IMR-90 (cell line): ENCODE measurements around the gene CAV2. TPM values are rescaled to one million over a fixed set of nuclear protein-coding genes. Genes with fewer than 3 reads are reported as not detected.

ENCODE experiments used
- ATAC-seq: fragments of 200-7000 bp; cut with Tn5 transposase; 2 replicates; pipeline ENCODE4 v1.9.1; 2020; ENCODE audit warnings: low read depth, mild to moderate bottlenecking, moderate library complexity
- BruUV-seq: library from RNA; stranded (reverse); fragments of 400-500 nt; replicated peaks from 2 replicates; lab custom pipeline; 2021; lab: Mats Ljungman, UMichigan
- CTCF ChIA-PET: fragments of 300-600 bp; formaldehyde crosslinking; extraction: SDS; loops from one replicate; lab custom pipeline; 2021; ENCODE audit warnings: antibody characterized with exemption; lab: Yijun Ruan, JAX
- POLR2A ChIA-PET: fragments of 300-600 bp; sonication (Branson Sonifier 250); formaldehyde crosslinking; loops from one replicate; lab custom pipeline; 2022; ENCODE audit warnings: antibody characterized with exemption; ENCODE audit not compliant: unreplicated experiment; lab: Charles Lee
- DNase-seq: peaks from one replicate; pipeline ENCODE4 v3.0.0; 2013
- H2AFZ ChIP-seq: replicated peaks from 2 replicates; pipeline ENCODE3; 2013; ENCODE audit warnings: low read length, mild to moderate bottlenecking; ENCODE audit not compliant: poor library complexity
- H2AK5ac ChIP-seq: 2 replicates; pipeline ENCODE4 v1.6.1; 2013; ENCODE audit warnings: low read depth, low read length, inconsistent platforms
- H2AK9ac ChIP-seq: replicated peaks from 2 replicates; pipeline ENCODE3; 2013; ENCODE audit warnings: mild to moderate bottlenecking, low read depth, low read length, moderate library complexity; ENCODE audit not compliant: poor library complexity
- H2BK120ac ChIP-seq: 2 replicates; pipeline ENCODE4 v1.6.1; 2013; ENCODE audit warnings: low read depth, low read length, inconsistent platforms
- H2BK15ac ChIP-seq: 3 replicates; pipeline ENCODE4 v1.6.1; 2013; ENCODE audit warnings: low read depth, low read length, inconsistent platforms
- H2BK20ac ChIP-seq: 2 replicates; pipeline ENCODE4 v1.6.1; 2013; ENCODE audit warnings: low read depth, mild to moderate bottlenecking, inconsistent platforms, low read length, moderate library complexity
- H2BK5ac ChIP-seq: 2 replicates; pipeline ENCODE4 v1.6.1; 2013; ENCODE audit warnings: mild to moderate bottlenecking, low read depth, low read length, inconsistent platforms; ENCODE audit not compliant: poor library complexity, severe bottlenecking
- H3K14ac ChIP-seq: replicated peaks from 2 replicates; pipeline ENCODE4 v1.6.1; 2013; ENCODE audit warnings: low read depth, low read length, inconsistent platforms
- H3K18ac ChIP-seq: 2 replicates; pipeline ENCODE4 v1.6.1; 2013; ENCODE audit warnings: low read depth, low read length, control low read depth
- H3K23ac ChIP-seq: 2 replicates; pipeline ENCODE4 v1.6.1; 2013; ENCODE audit warnings: low read depth, low read length, inconsistent platforms
- H3K27ac ChIP-seq: 2 replicates; pipeline ENCODE4 v1.5.1; 2013; ENCODE audit warnings: mild to moderate bottlenecking, control low read depth, low read length; ENCODE audit not compliant: insufficient read depth
- H3K27me3 ChIP-seq: 2 replicates; pipeline ENCODE4 v1.6.1; 2013; ENCODE audit warnings: low read length; ENCODE audit not compliant: control insufficient read depth, insufficient read depth
- H3K36me3 ChIP-seq: 2 replicates; pipeline ENCODE4 v1.6.1; 2013; ENCODE audit warnings: low read length, mixed read lengths; ENCODE audit not compliant: control insufficient read depth, insufficient read depth
- H3K4ac ChIP-seq: 2 replicates; pipeline ENCODE4 v1.6.1; 2013; ENCODE audit warnings: low read depth, low read length, inconsistent platforms
- H3K4me1 ChIP-seq: 2 replicates; pipeline ENCODE4 v1.6.1; 2013; ENCODE audit warnings: low read length, mixed read lengths; ENCODE audit not compliant: control insufficient read depth, insufficient read depth
- H3K4me2 ChIP-seq: 2 replicates; pipeline ENCODE4 v1.6.1; 2013; ENCODE audit warnings: low read depth, mild to moderate bottlenecking, control low read depth, low read length, moderate library complexity
- H3K4me3 ChIP-seq: 2 replicates; pipeline ENCODE4 v1.5.1; 2013; ENCODE audit warnings: low read depth, mild to moderate bottlenecking, control low read depth, low read length, moderate library complexity; ENCODE audit not compliant: insufficient read depth
- H3K56ac ChIP-seq: 2 replicates; pipeline ENCODE4 v1.6.1; 2013; ENCODE audit warnings: low read length, inconsistent platforms; ENCODE audit not compliant: insufficient read depth; ENCODE audit errors: extremely low read depth
- H3K79me1 ChIP-seq, 2 experiments: 2 replicates each; pipeline ENCODE4 v1.6.1; 2013; ENCODE audit warnings: low read length in 2 of 2, inconsistent platforms in 1 of 2, low read depth in 1 of 2
- H3K9ac ChIP-seq: 2 replicates; pipeline ENCODE4 v1.6.1; 2013; ENCODE audit warnings: low read depth, low read length, control low read depth
- H3K9me1 ChIP-seq: 2 replicates; pipeline ENCODE4 v1.6.1; 2013; ENCODE audit warnings: low read length, inconsistent platforms; ENCODE audit not compliant: insufficient read depth
- H3K9me3 ChIP-seq: 2 replicates; pipeline ENCODE4 v1.6.1; 2013; ENCODE audit warnings: low read length; ENCODE audit not compliant: control insufficient read depth, insufficient read depth
- H4K20me1 ChIP-seq: 2 replicates; pipeline ENCODE4 v1.6.1; 2013; ENCODE audit warnings: low read length, inconsistent platforms; ENCODE audit not compliant: insufficient read depth
- H4K5ac ChIP-seq: 2 replicates; pipeline ENCODE4 v1.6.1; 2013; ENCODE audit warnings: mild to moderate bottlenecking, low read depth, low read length, control low read depth
- H4K8ac ChIP-seq, 2 experiments: 2 replicates each; pipeline ENCODE4 v1.6.1; 2013; ENCODE audit warnings: low read depth in 2 of 2, low read length in 2 of 2, control low read depth in 1 of 2, inconsistent platforms in 1 of 2
- H4K91ac ChIP-seq: 2 replicates; pipeline ENCODE4 v1.6.1; 2013; ENCODE audit warnings: low read depth, low read length, inconsistent platforms; ENCODE audit not compliant: insufficient read depth
- CEBPB ChIP-seq: IDR thresholded peaks from 2 replicates; pipeline ENCODE4 v1.6.1; 2012; ENCODE audit warnings: low read depth, low read length, improper control_type of control experiment
- ELK1 ChIP-seq: fragments of 150-350 bp; IDR thresholded peaks from 2 replicates; pipeline ENCODE4 v1.6.1; 2016; ENCODE audit warnings: low read depth, mild to moderate bottlenecking, low read length, moderate library complexity, borderline replicate concordance
- FOS ChIP-seq: fragments of 150-350 bp; IDR thresholded peaks from 2 replicates; pipeline ENCODE4 v1.6.1; 2016; ENCODE audit warnings: low read depth, low read length
- MAFK ChIP-seq: IDR thresholded peaks from 2 replicates; pipeline ENCODE4 v1.6.1; 2012; ENCODE audit warnings: low read depth, low read length, improper control_type of control experiment
- MXI1 ChIP-seq: IDR thresholded peaks from 2 replicates; pipeline ENCODE4 v1.6.1; 2012; ENCODE audit warnings: low read depth, mild to moderate bottlenecking, low read length, moderate library complexity, borderline replicate concordance
- NFE2L2 ChIP-seq: fragments of 150-350 bp; IDR thresholded peaks from 2 replicates; pipeline ENCODE4 v1.6.1; 2016; ENCODE audit warnings: low read depth, mild to moderate bottlenecking, low read length
- POLR2A ChIP-seq: IDR thresholded peaks from 2 replicates; pipeline ENCODE4 v1.6.1; 2012; ENCODE audit warnings: mild to moderate bottlenecking, low read depth, low read length
- RCOR1 ChIP-seq: IDR thresholded peaks from 2 replicates; pipeline ENCODE4 v1.6.1; 2012; ENCODE audit warnings: mild to moderate bottlenecking, low read length, improper control_type of control experiment; ENCODE audit not compliant: insufficient replicate concordance
- RFX5 ChIP-seq: IDR thresholded peaks from 2 replicates; pipeline ENCODE4 v1.8.0; 2012; ENCODE audit warnings: low read depth, mild to moderate bottlenecking, low read length, moderate library complexity
- SMC3 ChIP-seq: fragments of 150-350 bp; IDR thresholded peaks from 2 replicates; pipeline ENCODE4 v1.6.1; 2016; ENCODE audit warnings: low read depth, mild to moderate bottlenecking, antibody characterized with exemption, low read length, moderate library complexity
- WGBS, 2 experiments: methylation state at CpG; one replicate each; pipeline versions ENCODE4 v1.1.5 to v1.1.7; 2013; ENCODE audit warnings: missing lambda C conversion rate in 2 of 2; ENCODE audit not compliant: insufficient read length in 1 of 2; ENCODE audit errors: extremely low coverage in 2 of 2; 5-methylcytosine and 5-hydroxymethylcytosine counted together
- dilution Hi-C: fragments of 300-500 bp; cut with HindIII; formaldehyde crosslinking; loops from one replicate; pipeline ENCODE4 v1.14.3; 2018; ENCODE audit warnings: low sequenced_read_pairs; ENCODE audit not compliant: unreplicated experiment
- in situ Hi-C: fragments of 300-500 bp; cut with MboI; formaldehyde crosslinking; loops from 3 replicates; pipeline ENCODE4 v1.14.3; 2019; ENCODE audit warnings: low sequenced_read_pairs, inconsistent platforms, mixed read lengths
- intact Hi-C: fragments of 100-400 bp; cut with micrococcal nuclease; formaldehyde crosslinking; loops from 2 replicates; pipeline ENCODE4 v1.10.0; 2022
- polyA plus RNA-seq, 3 experiments: library from polyadenylated mRNA; depleted of rRNA; stranded (reverse); fragments of >200 nt; gene quantifications; 2 replicates each; pipeline ENCODE4 v1.2.3, GENCODE V29; 2012; ENCODE audit warnings: low replicate concordance in 1 of 3
- total RNA-seq: library from RNA; depleted of rRNA; stranded (reverse); fragments of >200 nt; gene quantifications from 2 replicates; pipeline ENCODE4 v1.2.3, GENCODE V29; 2012
- TF ChIP-seq, protein P1 (sequence below): conservative IDR thresholded peaks from 2 replicates; pipeline ENCODE4 v1.5.1; 2012; ENCODE audit warnings: mild to moderate bottlenecking, low read depth, low read length, improper control_type of control experiment

The CAV2 gene
- total and polyA plus RNA-seq, 2 of the 4 experiments (the other 2 are of a cell fraction): 199 to 265 TPM

DNA sequence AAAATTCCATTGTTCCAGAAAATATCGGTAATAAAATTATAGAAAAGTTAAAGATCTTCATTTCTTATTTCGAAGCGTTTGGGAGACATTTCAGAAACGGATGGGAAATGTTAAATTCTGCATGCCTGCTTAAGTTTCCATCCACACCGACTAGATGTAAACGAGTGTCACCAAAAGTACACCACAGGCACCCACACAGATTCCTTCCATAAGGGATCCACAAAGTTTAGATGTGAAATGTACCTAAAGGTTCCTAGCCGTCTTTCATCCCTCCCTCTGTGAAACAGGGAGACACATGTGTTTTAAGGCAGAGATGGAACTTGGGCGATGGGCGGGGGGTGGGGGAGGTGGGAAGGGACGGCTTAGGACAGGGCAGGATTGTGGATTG, 24.7 kb downstream of the CAV2 start:
- H2BK120ac ChIP-seq: peak overlapping the region; percentile 95
- DNase-seq: no peak
- peak overlapping the region; percentile 85; the same call in 1 of the 2 replicates for H4K5ac ChIP-seq
- peaks cover 7% of the 10 kb centered on the region; the same call in 1 of the 2 replicates for H3K9me1 ChIP-seq
- TF ChIP-seq FOS (no peak), RFX5 (no peak), POLR2A (no peak), NFE2L2 (no peak), RCOR1 (no peak), MXI1 (no peak), MAFK (no peak), SMC3 (no peak), ELK1 (no peak), CEBPB (no peak)
- TF ChIP-seq, protein P1, sequence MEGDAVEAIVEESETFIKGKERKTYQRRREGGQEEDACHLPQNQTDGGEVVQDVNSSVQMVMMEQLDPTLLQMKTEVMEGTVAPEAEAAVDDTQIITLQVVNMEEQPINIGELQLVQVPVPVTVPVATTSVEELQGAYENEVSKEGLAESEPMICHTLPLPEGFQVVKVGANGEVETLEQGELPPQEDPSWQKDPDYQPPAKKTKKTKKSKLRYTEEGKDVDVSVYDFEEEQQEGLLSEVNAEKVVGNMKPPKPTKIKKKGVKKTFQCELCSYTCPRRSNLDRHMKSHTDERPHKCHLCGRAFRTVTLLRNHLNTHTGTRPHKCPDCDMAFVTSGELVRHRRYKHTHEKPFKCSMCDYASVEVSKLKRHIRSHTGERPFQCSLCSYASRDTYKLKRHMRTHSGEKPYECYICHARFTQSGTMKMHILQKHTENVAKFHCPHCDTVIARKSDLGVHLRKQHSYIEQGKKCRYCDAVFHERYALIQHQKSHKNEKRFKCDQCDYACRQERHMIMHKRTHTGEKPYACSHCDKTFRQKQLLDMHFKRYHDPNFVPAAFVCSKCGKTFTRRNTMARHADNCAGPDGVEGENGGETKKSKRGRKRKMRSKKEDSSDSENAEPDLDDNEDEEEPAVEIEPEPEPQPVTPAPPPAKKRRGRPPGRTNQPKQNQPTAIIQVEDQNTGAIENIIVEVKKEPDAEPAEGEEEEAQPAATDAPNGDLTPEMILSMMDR: no peak
- peak overlapping the region; percentile 99 for H2BK5ac ChIP-seq
- H3K36me3 ChIP-seq: peaks cover 10% of the 10 kb centered on the region
- H3K4me2 ChIP-seq: peak overlapping the region; percentile 94
- BruUV-seq: no TSS peak
- peak overlapping the region; percentile 69 for H2BK15ac ChIP-seq
- no peaks in the 10 kb centered on the region for H3K27me3 ChIP-seq
- peak overlapping the region; percentile 98 for H3K23ac ChIP-seq
- peak overlapping the region; percentile 97 for H3K4ac ChIP-seq
- H2AFZ ChIP-seq: peak overlapping the region; percentile 86
- peak overlapping the region; percentile 92 for H3K14ac ChIP-seq
- H3K18ac ChIP-seq: peak overlapping the region; percentile 97
- dilution Hi-C loops (loop anchor here (25.0 kb wide), 1 partner anchor 262 kb away; no protein-coding TSS in a partner anchor), intact Hi-C loops (loop anchor here (1.0 to 2.0 kb wide), 4 partner anchors 53 to 253 kb away; no protein-coding TSS in a partner anchor), in situ Hi-C loops (loop anchor here (5.0 to 10.0 kb wide), 2 partner anchors 262 to 349 kb away; no protein-coding TSS in a partner anchor)
- peak overlapping the region; percentile 95 for H3K27ac ChIP-seq
- peak overlapping the region; percentile 98 for H3K9ac ChIP-seq
- no peaks in the 10 kb centered on the region for H3K9me3 ChIP-seq
- peak overlapping the region; percentile 97 for H3K56ac ChIP-seq
- no peak for ATAC-seq
- H4K91ac ChIP-seq: peak overlapping the region; percentile 98
- peak overlapping the region; percentile 95 for H2BK20ac ChIP-seq
- H2AK5ac ChIP-seq: peak overlapping the region; percentile 41; the same call in 1 of the 2 replicates
- peaks cover 8% of the 10 kb centered on the region for H3K4me1 ChIP-seq
- ChIA-PET POLR2A (interaction anchor here (0.6 kb wide), 1 partner anchor 173 kb away, joined by 3 read pairs; no protein-coding TSS in a partner anchor), CTCF (interaction anchor here (0.6 to 0.7 kb wide), 2 partner anchors 32 to 874 kb away, joined by 3 to 4 read pairs; no protein-coding TSS in a partner anchor)
- H3K4me3 ChIP-seq: peak overlapping the region; percentile 72; the same call in 1 of the 2 replicates
- peak overlapping the region; percentile 35 for H2AK9ac ChIP-seq
- peaks cover 0 to 23% of the 10 kb centered on the region in 2 experiments; a peak in 2 of 4 replicates for H3K79me1 ChIP-seq
- H4K20me1 ChIP-seq: no peaks in the 10 kb centered on the region; the same call in none of the 2 replicates
- WGBS, 2 experiments: 17% methylated on average over 2 of the region's 10 CpGs; no CpG with 5 or more reads in 1 of the 2 experiments
- peak overlapping the region; percentile 50 to 95 for H4K8ac ChIP-seq
